NCI-H748 (cell line): ENCODE measurements around the gene GLCE.

ENCODE experiments used
- DNase-seq: peaks from one replicate; lab custom pipeline; 2025; ENCODE audit not compliant: unreplicated experiment; lab: John Stamatoyannopoulos, UW

Gene GLCE

DNA sequence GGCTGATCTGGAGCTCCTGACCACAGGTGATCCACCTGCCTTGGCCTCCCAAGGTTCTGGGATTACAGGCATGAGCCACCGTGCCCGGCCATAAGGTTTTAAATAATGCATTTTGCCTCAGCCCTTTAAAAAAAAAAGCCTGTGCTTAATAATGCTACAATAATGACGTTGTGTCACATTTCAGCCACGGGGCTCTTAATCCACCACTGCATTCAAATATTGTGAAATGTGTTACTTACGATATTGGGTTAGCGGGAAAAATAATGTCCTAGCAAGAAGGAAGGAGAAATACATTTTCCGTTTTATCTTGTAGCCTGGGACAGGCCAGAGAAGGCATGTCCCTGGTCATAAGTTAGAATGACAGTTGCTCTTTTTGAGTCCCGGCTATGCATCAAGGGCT lies 155.9 kb downstream of the GLCE start:
- DNase-seq = no peak

DNA sequence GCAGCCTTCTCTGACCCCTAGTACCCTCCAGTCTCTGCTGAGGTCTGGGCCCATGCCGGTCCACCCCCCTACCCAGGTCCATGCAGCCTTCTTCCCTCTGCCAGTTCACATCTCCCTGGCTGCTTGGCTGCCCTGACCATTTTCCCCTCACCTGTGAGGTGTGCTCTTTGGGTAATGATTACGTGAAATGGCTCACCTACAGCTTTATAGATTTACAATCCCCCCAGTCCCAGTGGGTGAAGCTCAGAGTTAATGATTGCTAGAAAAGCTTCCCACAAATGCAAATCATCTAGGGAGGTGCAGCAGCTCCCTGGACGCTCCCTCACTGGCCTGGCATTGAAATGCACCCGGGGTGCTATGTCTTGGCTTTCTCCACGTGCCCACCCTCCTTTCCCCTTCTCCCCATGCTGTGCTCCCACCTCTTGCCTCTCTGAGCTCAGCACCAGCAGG lies 157.0 kb downstream of the GLCE start:
- no peak for DNase-seq

DNA sequence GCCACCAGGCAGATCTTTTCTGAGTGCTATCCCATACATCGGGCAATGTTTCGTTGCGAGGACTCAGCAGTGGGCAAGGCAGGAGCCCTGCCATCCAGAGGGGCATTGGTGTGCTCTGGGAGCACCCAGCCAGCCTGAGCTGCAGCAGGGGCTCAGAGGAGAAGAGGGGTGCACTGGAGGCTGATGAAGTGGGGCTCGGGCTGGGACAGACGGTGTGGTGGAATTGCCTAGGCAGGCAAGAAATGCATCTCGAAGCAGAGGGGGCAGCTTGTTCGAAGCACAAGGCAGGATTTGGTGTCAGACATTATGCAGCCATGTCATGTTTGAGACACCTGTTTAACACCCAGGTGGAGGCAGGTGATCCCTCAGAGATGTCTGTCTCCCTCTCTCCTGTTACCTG lies 157.6 kb downstream of the GLCE start:
- DNase-seq = no peak

DNA sequence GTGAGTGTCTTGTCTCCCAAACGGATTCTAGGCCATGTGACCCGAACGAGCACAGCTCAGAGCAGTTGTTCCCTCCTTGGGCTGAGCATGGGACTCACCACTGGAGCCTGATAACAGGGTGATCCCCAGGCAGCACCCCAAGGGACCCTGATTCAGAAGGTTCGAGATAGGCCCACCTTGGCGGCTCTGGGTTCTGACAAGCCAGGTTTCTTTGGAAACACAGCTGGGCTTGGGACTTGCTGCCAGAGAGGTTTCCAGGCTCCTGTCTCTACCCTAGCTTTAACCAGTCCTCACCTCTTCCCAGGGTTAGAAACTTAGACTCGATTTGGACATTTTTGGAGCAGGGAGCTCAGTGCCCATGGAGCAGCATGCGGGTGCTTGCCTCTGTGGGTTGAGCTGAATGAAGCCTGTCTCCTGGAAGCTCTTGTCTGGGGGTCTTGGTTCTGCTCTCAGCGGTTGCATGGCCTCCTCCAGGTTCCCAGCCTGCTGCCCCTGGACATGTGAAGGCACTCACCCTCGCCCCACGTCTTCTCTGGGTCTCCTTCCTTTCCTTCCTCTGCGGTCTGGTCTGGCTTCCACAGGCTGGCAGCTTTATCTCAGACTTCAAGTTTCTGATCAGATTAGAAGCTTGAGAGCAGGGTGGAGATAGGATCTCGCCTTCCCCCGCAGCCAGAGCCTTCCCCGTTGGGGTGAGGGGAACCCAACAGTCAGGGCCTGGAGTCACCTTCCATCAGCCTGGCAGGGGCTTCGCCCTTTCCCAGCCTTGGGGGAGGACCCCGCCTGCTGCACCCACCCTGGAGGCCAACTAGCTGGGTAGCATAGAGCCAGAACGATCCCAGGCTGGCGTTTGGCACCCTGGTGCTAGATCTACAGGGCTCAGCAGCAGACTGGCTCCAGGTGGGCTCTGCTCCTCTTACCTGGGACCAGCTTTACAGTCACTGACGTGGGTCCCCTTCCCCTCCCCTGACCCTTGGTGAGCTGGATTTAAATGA lies 159.2 kb downstream of the GLCE start:
- no peak for DNase-seq

DNA sequence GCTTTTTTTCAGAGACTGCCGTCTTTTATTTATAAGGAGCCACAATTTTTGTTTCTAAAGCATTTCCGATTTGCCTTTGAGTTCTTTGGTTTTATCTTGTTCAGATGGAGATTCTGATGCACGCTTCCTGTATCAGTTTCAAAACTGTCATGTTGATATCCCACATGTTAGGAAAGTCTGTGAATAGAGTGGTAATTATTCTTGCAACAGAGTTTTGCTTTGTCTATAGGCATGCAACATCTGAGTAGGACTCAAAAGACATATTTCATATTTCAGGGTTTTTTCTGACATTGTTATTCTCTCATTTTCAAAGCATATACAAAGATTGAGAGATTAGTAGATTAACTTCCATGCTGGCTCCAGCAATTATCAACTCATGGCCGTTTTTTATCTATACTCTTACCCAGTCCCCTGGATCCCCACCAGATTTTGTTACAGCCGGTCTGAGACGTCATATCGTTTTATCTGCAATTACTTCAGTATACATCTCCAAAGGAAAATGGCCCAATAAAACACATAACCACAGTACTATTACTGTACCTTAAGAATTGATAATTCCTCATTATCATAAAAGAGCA lies 160.6 kb downstream of the GLCE start:
- no peak for DNase-seq
